ENCODE measurements around the gene SH3BP5L.

DNA sequence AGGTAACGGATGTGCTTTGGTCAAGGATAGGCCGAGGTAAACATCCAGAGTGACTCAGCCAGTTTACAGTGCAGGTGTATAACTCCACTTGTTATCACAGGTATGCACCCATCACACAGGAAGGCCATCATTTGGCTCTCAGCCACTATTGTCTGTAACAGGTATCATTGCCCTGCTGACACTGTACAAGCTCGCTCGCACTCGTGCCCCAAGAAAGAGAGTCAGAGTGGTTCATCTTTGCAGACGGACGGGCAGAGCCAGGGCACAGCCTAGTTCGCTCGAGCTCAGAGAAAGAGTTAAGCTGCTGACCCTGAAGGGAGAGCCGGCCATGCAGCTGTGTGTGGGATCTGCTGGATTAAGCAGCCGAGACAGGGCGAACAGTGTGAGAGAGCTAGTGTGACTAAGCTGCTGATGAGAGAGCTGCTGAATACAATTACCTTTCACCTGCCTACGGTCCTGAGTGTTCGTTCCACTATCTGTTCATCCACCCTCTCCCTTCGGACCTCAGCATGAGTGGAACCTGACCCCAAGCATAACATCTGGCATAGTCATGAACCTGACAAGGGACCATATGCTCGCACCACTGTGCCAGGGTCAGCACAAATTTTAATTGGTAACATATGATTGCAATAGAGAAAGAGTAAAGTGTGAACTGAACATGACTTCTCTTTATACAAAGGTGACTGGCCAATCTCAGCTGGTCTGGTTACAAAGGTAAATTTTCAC lies 43.1 kb downstream of the SH3BP5L start:
- no peak for TF ChIP-seq POLR2A (IDR thresholded peaks at IDR 0.05)
- no peak for TF ChIP-seq POLR2AphosphoS5 (IDR thresholded peaks at IDR 0.05)
- TF ChIP-seq, protein P1, sequence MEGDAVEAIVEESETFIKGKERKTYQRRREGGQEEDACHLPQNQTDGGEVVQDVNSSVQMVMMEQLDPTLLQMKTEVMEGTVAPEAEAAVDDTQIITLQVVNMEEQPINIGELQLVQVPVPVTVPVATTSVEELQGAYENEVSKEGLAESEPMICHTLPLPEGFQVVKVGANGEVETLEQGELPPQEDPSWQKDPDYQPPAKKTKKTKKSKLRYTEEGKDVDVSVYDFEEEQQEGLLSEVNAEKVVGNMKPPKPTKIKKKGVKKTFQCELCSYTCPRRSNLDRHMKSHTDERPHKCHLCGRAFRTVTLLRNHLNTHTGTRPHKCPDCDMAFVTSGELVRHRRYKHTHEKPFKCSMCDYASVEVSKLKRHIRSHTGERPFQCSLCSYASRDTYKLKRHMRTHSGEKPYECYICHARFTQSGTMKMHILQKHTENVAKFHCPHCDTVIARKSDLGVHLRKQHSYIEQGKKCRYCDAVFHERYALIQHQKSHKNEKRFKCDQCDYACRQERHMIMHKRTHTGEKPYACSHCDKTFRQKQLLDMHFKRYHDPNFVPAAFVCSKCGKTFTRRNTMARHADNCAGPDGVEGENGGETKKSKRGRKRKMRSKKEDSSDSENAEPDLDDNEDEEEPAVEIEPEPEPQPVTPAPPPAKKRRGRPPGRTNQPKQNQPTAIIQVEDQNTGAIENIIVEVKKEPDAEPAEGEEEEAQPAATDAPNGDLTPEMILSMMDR (IDR thresholded peaks at IDR 0.05), result no peak
- TF ChIP-seq EP300 (IDR thresholded peaks at IDR 0.05), result no peak

Data from stomach (tissue), 4 donors.